ENCODE measurements around the gene HOXB8.

HOXB8 gene

DNA sequence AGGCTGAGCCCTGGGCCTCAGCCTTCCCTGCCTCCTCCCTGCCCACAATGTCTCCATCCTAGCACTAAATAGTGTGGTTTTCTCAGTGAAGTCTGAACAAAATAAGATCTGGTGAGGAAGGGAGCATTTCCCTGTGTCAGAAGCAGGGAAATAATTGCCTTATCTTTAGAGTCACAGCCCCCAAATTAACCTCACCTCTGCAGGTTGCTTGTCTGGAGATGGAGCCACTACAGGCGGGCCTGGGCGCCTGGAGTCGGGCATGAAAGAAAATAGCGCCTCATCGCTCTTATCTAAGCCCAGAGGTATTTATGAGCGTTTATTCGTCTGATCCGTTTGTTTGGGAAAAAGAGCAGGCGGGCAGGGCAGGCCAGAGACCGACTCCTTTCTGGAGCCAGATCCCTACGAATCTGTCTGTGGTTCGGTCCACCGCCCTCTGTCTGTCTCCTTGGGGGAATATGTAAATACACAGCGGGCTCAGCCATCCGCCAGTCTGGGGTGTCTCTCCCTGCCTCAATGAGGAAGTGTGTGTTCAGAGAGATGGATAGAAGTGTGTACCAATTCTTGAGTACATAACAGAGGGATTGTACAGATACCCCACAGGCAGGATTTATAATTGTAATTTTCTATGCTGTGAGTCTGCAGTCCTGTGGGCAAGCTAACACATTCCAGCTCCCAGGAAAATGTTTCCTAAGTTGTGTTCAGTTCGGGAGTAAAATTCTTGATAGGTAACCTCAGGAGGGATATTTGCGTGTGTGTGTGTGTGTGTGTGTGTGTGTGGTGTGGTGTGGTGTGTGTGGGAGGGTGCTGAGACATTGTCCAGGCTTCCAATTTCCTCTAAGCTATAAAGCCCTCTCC, 14.6 kb downstream of the HOXB8 start:
- Histone ChIP-seq H3K27ac (ENCODE audit: insufficient read depth, low read length, poor library complexity, severe bottlenecking) (no peak overlapping the region), H3K36me3 (ENCODE audit: control insufficient read depth, insufficient read depth, low read length) (no peaks in the 10 kb centered on the region), H3K4me3 (ENCODE audit: insufficient read depth, low read depth, low read length, poor library complexity, severe bottlenecking) (no peak overlapping the region), H3K27me3 (replicated peaks; ENCODE audit: control insufficient read depth, insufficient read depth, low read length, poor library complexity, severe bottlenecking) (peaks cover 80% of the 10 kb centered on the region), H3K4me1 (ENCODE audit: control insufficient read depth, insufficient read depth, low read length, poor library complexity, severe bottlenecking) (peaks cover 35% of the 10 kb centered on the region), H3K9me3 (ENCODE audit: control insufficient read depth, low read length) (no peaks in the 10 kb centered on the region)
- DNase-seq, result no peak

DNA sequence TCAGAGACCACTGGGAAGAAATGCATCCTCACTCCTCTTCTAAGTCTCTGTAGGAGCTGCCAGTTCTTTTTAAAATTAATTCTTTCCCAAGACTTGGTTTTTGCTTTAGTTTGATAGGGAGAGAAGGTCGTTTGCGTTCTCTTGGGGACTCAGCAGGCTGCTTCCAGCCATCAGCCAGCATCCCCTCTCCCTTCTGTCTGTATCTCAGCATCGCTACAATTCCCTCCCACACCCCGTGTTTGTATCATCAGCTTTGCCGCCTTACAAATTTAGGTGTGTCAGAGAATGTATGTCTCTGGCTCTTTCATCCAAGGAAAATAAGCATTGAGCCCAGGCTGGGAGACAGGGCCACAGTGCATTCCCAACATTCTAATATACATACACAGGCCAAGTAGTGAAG, 15.7 kb downstream of the HOXB8 start:
- H3K9me3 ChIP-seq (ENCODE audit: control insufficient read depth, low read length), result no peaks in the 10 kb centered on the region
- no peak for DNase-seq
- peaks cover 76% of the 10 kb centered on the region for H3K27me3 ChIP-seq (replicated peaks; ENCODE audit: control insufficient read depth, insufficient read depth, low read length, poor library complexity, severe bottlenecking)
- no peak overlapping the region for H3K27ac ChIP-seq (ENCODE audit: insufficient read depth, low read length, poor library complexity, severe bottlenecking)
- H3K36me3 ChIP-seq (ENCODE audit: control insufficient read depth, insufficient read depth, low read length), result no peaks in the 10 kb centered on the region
- no peak overlapping the region for H3K4me3 ChIP-seq (ENCODE audit: insufficient read depth, low read depth, low read length, poor library complexity, severe bottlenecking)
- H3K4me1 ChIP-seq (ENCODE audit: control insufficient read depth, insufficient read depth, low read length, poor library complexity, severe bottlenecking), result peaks cover 34% of the 10 kb centered on the region

DNA sequence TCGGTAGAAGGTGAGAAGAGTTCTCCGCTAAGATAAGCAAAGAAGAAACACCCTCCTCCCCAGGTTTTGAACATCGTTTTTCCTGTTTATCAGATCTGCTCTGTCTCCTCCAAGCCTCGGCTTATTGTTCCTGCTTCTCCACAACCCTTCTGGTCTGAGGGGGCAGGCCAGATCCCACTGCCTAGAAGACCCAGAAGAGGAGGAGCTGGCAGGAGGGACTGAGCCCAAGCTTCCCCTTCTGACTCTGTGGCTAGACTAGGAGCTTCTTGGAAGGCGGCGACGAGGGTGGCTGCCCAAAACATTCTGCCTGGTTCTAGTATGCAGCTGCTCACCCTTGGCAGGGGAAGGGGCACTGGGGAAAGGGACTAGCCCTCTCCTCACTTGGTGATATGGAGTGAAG, 16.4 kb downstream of the HOXB8 start:
- H3K9me3 ChIP-seq (ENCODE audit: control insufficient read depth, low read length), result no peaks in the 10 kb centered on the region
- peaks cover 27% of the 10 kb centered on the region for H3K4me1 ChIP-seq (ENCODE audit: control insufficient read depth, insufficient read depth, low read length, poor library complexity, severe bottlenecking)
- H3K27me3 ChIP-seq (replicated peaks; ENCODE audit: control insufficient read depth, insufficient read depth, low read length, poor library complexity, severe bottlenecking), result peaks cover 74% of the 10 kb centered on the region
- no peak overlapping the region for H3K27ac ChIP-seq (ENCODE audit: insufficient read depth, low read length, poor library complexity, severe bottlenecking)
- no peak overlapping the region for H3K4me3 ChIP-seq (ENCODE audit: insufficient read depth, low read depth, low read length, poor library complexity, severe bottlenecking)
- H3K36me3 ChIP-seq (ENCODE audit: control insufficient read depth, insufficient read depth, low read length), result no peaks in the 10 kb centered on the region
- DNase-seq, result no peak

DNA sequence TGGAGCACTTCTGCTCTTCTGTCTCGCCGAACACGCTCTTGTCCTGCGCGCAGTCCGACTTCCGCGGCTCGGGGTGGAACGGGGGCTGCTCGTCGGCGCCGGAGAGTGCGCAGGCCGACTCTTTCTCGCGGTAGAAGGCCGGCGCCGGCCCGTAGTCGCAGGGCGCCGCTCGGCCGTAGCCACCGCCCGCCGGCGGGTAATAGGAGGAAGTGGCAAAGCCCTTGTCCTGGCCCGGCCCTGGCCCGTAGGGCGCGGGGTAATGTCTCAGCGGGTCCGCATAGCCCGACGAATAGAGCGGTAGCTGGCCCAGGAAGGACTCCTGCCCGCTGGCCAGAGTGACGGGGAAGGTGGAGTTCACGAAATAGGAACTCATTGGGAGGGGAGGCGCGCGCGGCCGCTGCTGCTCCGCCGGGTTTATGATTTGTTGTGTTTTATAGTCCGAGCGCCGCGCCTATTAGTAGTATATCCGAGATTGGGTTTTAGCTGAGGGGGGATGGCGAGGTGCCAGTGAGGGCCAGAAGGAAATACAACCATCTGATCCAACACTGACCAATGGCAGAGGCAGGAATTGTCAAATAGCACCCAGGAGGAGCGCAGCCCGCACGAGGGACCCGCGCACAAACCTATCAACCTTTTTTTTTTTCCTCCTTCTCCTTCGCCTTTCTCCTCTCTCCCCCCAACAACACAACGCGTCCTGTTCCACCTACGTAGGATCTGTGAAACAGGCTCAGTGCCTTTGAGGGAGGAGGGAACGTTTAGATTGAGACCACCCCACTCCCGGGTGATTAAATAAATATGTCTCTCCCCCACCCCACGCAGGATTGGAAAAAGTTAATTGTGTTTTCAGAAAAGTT, 17.1 kb downstream of the HOXB8 start:
- Histone ChIP-seq H3K4me1 (ENCODE audit: control insufficient read depth, insufficient read depth, low read length, poor library complexity, severe bottlenecking) (peaks cover 31% of the 10 kb centered on the region), H3K27ac (ENCODE audit: insufficient read depth, low read length, poor library complexity, severe bottlenecking) (no peak overlapping the region), H3K4me3 (ENCODE audit: insufficient read depth, low read depth, low read length, poor library complexity, severe bottlenecking) (peak overlapping the region; percentile 60), H3K9me3 (ENCODE audit: control insufficient read depth, low read length) (no peaks in the 10 kb centered on the region), H3K36me3 (ENCODE audit: control insufficient read depth, insufficient read depth, low read length) (no peaks in the 10 kb centered on the region), H3K27me3 (replicated peaks; ENCODE audit: control insufficient read depth, insufficient read depth, low read length, poor library complexity, severe bottlenecking) (peaks cover 72% of the 10 kb centered on the region)
- no peak for DNase-seq

DNA sequence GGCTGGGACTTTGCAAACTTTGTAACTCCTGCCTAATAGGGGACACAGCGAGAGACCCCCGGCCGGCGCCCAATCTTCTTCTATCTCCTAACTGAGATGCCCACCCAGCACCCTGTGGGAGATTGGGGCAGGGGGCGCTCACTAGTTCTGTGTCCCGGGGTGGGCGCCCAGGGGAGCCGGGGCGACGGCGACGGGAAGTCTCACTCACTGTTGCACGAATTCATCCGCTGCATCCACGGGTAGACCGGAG, 17.6 kb downstream of the HOXB8 start:
- DNase-seq, result no peak
- peaks cover 37% of the 10 kb centered on the region for H3K4me1 ChIP-seq (ENCODE audit: control insufficient read depth, insufficient read depth, low read length, poor library complexity, severe bottlenecking)
- no peaks in the 10 kb centered on the region for H3K36me3 ChIP-seq (ENCODE audit: control insufficient read depth, insufficient read depth, low read length)
- peak overlapping the region; percentile 60 for H3K4me3 ChIP-seq (ENCODE audit: insufficient read depth, low read depth, low read length, poor library complexity, severe bottlenecking)
- H3K27ac ChIP-seq (ENCODE audit: insufficient read depth, low read length, poor library complexity, severe bottlenecking), result no peak overlapping the region
- H3K9me3 ChIP-seq (ENCODE audit: control insufficient read depth, low read length), result no peaks in the 10 kb centered on the region
- H3K27me3 ChIP-seq (replicated peaks; ENCODE audit: control insufficient read depth, insufficient read depth, low read length, poor library complexity, severe bottlenecking), result peaks cover 73% of the 10 kb centered on the region

DNA sequence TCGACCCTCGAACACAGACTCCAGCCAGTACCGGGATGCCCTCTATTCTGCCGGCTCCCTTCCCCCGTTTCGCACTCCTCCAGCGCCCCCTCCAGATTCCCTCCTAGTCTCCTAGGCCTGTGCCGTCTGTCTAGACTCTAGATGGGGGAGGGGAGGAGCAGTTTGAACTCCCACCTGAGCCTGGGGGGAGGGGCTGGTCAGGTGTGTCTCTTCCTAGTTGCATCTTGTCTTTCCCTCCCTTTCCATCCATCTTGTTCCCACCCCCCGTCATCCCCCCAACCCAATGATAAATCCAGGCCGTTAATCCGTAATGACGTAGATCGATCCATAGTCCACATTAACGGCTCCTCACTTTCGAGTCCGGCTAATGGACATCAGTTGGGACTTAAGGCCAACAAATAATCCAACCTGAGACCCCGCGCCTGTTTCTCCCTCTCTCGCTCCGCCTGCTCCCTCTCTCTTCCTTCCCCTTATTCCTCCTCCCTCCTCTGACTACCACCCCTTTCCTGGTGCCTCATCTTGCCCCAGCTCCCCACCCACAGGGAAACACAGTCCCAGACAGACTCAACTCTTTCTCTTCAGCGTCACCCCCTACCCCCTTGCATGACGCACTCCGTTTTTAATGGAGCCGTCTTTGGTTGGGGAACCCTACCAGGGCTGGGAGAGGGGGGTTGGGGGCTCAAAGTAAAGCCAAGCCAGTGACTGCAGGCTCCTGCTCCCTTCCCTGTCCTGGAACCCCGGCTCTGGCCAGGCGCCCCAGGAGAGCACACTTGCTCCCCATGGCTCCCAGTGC, 18.2 kb downstream of the HOXB8 start:
- Histone ChIP-seq H3K36me3 (ENCODE audit: control insufficient read depth, insufficient read depth, low read length) (no peaks in the 10 kb centered on the region), H3K9me3 (ENCODE audit: control insufficient read depth, low read length) (no peaks in the 10 kb centered on the region), H3K4me1 (ENCODE audit: control insufficient read depth, insufficient read depth, low read length, poor library complexity, severe bottlenecking) (peaks cover 42% of the 10 kb centered on the region), H3K27ac (ENCODE audit: insufficient read depth, low read length, poor library complexity, severe bottlenecking) (no peak overlapping the region), H3K27me3 (replicated peaks; ENCODE audit: control insufficient read depth, insufficient read depth, low read length, poor library complexity, severe bottlenecking) (peaks cover 73% of the 10 kb centered on the region), H3K4me3 (ENCODE audit: insufficient read depth, low read depth, low read length, poor library complexity, severe bottlenecking) (peak overlapping the region; percentile 60)
- no peak for DNase-seq

DNA sequence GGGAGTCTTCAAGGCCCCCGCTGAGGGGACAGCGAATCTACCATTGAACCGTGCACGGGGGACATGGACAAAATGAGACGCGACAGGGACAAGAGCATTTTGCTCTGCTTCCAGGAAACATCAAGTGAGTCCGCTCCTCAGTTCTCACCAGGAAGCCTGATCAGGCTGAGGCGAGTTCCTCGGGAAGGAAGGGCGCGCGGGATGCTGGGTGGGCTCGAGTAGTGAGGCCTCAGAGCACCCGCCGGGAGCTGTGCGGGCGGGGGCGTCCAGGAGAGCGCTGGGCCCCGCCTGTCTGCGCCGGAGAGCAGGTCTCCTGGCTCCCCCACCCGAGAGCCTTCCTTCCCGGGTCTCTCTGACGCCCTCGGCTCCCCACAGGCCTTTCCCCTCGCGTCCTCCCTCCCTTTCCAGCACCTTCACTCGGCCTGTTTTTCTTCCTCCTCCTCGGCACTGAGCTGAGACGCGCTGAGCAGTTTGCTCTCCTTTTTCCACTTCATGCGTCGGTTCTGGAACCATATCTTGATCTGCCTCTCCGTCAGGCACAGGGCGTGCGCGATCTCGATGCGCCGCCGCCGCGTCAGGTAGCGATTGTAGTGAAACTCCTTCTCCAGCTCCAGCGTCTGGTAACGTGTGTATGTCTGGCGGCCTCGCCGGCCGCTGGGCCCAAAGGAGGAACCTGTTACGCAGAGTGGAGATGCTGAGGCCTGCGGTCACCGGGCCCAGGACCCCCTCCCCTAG, 18.9 kb downstream of the HOXB8 start:
- H3K36me3 ChIP-seq (ENCODE audit: control insufficient read depth, insufficient read depth, low read length), result no peaks in the 10 kb centered on the region
- peaks cover 65% of the 10 kb centered on the region for H3K27me3 ChIP-seq (replicated peaks; ENCODE audit: control insufficient read depth, insufficient read depth, low read length, poor library complexity, severe bottlenecking)
- no peak for DNase-seq
- H3K27ac ChIP-seq (ENCODE audit: insufficient read depth, low read length, poor library complexity, severe bottlenecking), result no peak overlapping the region
- H3K9me3 ChIP-seq (ENCODE audit: control insufficient read depth, low read length), result no peaks in the 10 kb centered on the region
- peaks cover 42% of the 10 kb centered on the region for H3K4me1 ChIP-seq (ENCODE audit: control insufficient read depth, insufficient read depth, low read length, poor library complexity, severe bottlenecking)
- H3K4me3 ChIP-seq (ENCODE audit: insufficient read depth, low read depth, low read length, poor library complexity, severe bottlenecking), result peak overlapping the region; percentile 60

DNA sequence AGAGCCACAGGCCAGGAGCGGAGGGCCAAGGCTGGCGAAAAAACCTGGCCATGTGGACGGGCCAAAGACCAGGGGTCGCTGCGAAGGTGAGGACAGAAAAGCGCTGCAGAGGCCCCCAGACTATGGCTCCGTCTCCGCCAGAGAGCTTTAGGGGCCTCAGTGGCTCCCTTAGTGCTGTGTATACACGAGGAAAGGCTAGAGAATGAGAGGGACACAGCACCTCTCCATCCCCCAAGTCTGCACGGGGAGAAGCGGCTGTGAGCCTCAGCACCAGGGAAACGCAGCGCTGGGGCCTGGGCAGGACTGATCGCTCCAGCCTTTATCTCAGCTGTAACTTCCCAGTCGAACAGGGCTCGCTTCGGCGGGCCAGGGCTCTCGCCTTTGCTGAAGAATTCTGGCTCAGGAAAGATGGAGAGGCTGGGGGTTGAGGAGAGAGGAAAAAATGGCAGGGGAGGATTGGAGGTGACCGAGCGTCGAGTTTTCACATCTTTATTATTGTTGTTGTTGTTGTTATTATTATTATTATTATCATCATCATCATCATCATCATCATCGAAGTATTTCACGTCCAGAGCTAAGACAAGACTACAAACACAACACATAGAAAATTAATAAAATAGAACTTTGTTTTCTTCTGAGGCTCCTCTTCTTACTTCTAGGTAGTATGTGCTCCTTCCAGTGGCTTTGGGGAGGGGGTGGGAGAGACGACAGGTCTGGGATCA, 19.7 kb downstream of the HOXB8 start:
- Histone ChIP-seq H3K36me3 (ENCODE audit: control insufficient read depth, insufficient read depth, low read length) (no peaks in the 10 kb centered on the region), H3K27me3 (replicated peaks; ENCODE audit: control insufficient read depth, insufficient read depth, low read length, poor library complexity, severe bottlenecking) (peaks cover 58% of the 10 kb centered on the region), H3K9me3 (ENCODE audit: control insufficient read depth, low read length) (no peaks in the 10 kb centered on the region), H3K4me3 (ENCODE audit: insufficient read depth, low read depth, low read length, poor library complexity, severe bottlenecking) (no peak overlapping the region), H3K4me1 (ENCODE audit: control insufficient read depth, insufficient read depth, low read length, poor library complexity, severe bottlenecking) (peaks cover 42% of the 10 kb centered on the region), H3K27ac (ENCODE audit: insufficient read depth, low read length, poor library complexity, severe bottlenecking) (no peak overlapping the region)
- no peak for DNase-seq
